ENCODE measurements around the gene SPINT2.

DNA sequence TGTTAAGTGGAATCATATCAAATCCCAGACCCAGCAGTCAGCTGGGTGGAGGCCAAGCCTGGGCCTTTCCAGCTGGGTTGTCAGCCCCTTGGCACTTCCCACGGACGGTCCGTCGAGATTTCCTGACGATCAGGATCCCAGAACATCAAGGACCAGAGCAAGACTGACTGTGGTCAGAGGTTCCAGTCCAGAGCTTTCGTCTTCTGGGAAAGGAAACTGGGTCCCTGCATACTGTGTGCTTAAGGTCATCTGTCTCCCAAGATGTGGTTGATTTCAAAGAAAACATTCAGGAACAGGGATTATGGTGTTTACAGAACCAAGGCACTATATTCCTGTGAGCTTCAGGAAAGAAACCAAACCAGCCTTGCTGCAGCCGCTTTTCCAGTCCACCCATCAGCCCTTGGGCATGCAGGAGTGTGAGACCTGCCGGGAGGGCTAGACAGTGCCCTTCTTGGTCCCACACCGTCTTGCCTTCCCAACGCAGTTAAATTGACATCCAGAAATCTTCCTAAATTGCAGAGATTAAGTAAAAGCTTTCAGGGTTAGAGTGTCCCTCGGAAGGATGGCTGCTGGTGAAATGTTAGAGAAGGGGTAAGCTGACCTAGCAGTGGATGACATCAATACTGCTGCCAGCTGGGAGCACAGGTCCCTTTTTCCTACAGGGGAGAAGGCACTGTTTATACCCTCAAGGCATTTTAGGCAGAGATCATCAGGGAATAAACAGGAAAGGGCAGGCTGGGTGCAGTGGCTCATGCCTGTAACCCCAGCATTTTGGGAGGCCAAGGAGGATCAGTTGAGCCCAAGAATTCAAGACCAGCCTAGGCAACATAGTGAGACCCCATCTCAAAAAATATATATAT lies 34.7 kb downstream of the SPINT2 start:
- TF ChIP-seq ELF4 (IDR thresholded peaks at IDR 0.05): no peak
- no peak for TF ChIP-seq SP1 (IDR thresholded peaks at IDR 0.05)
- TF ChIP-seq FOXK2 (IDR thresholded peaks at IDR 0.05): no peak
- TF ChIP-seq LEF1 (IDR thresholded peaks at IDR 0.05; ENCODE audit: borderline replicate concordance): no peak
- TF ChIP-seq HDGF (IDR thresholded peaks at IDR 0.05; ENCODE audit: borderline replicate concordance): no peak
- TF ChIP-seq SUZ12 (IDR thresholded peaks at IDR 0.05): no peak
- TF ChIP-seq FOXM1 (IDR thresholded peaks at IDR 0.05; ENCODE audit: borderline replicate concordance): no peak
- TF ChIP-seq CTBP1 (IDR thresholded peaks at IDR 0.05; ENCODE audit: borderline replicate concordance): no peak
- no peak for TF ChIP-seq TARDBP (IDR thresholded peaks at IDR 0.05)
- no peak for TF ChIP-seq FOXA1 (IDR thresholded peaks at IDR 0.05)
- no peak for TF ChIP-seq L3MBTL2 (conservative IDR thresholded peaks at IDR 0.05)
- no peak for TF ChIP-seq ZNF384 (IDR thresholded peaks at IDR 0.05)
- TF ChIP-seq BHLHE40 (IDR thresholded peaks at IDR 0.05; ENCODE audit: borderline replicate concordance): no peak
